Panc1 (cell line): ENCODE results near the gene SIAH3. TPM values are rescaled to one million over a fixed set of nuclear protein-coding genes. Genes with fewer than 3 reads are reported as not detected.
"Not testable (repeated sequence)": the region's sequence is repeated elsewhere in the genome, so short reads cannot be mapped to it uniquely, and the experiment has no call there.

Experiments used
- ATAC-seq: fragments of 200-7000 bp; cut with Tn5 transposase; 2 replicates; pipeline ENCODE4 v1.9.1; 2020; ENCODE audit warnings: mild to moderate bottlenecking, moderate library complexity
- BruUV-seq: library from RNA; stranded (reverse); fragments of 400-500 nt; replicated peaks from 2 replicates; lab custom pipeline; 2021; lab: Mats Ljungman, UMichigan
- CTCF ChIA-PET: fragments of 300-600 bp; sonication (Branson Sonifier 250); formaldehyde crosslinking; loops from one replicate; lab custom pipeline; 2022; ENCODE audit warnings: antibody characterized with exemption; lab: Charles Lee
- POLR2A ChIA-PET: fragments of 300-600 bp; sonication (Branson Sonifier 250); formaldehyde crosslinking; loops from one replicate; lab custom pipeline; 2022; ENCODE audit warnings: antibody characterized with exemption; lab: Charles Lee
- DNase-seq: peaks from one replicate; pipeline ENCODE4 v3.0.0-alpha.2; 2010; ENCODE audit warnings: low read depth, low spot score
- H3K27ac ChIP-seq: 2 replicates; pipeline ENCODE4 v1.5.1; 2011; ENCODE audit warnings: mild to moderate bottlenecking, low read length, inconsistent platforms
- H3K27me3 ChIP-seq: fragments of 200-500 bp; sonication (Bioruptor generic); 2 replicates; pipeline ENCODE4 v1.6.0; 2014; ENCODE audit warnings: low read length, inconsistent platforms; ENCODE audit not compliant: control insufficient read depth, insufficient read depth
- H3K36me3 ChIP-seq: fragments of 200-500 bp; sonication (Bioruptor generic); 2 replicates; pipeline ENCODE4 v1.5.1; 2014; ENCODE audit warnings: inconsistent platforms, mild to moderate bottlenecking, low read length, moderate library complexity; ENCODE audit not compliant: control insufficient read depth, insufficient read depth
- H3K4me1 ChIP-seq: 2 replicates; pipeline ENCODE4 v1.5.1; 2011; ENCODE audit warnings: inconsistent platforms, mild to moderate bottlenecking, low read length, moderate library complexity; ENCODE audit not compliant: control insufficient read depth, insufficient read depth
- H3K4me3 ChIP-seq, 2 experiments: 2 replicates each; pipeline ENCODE4 v1.5.1; 2011 to 2012; ENCODE audit warnings: low read depth in 2 of 2, low read length in 2 of 2, mild to moderate bottlenecking in 2 of 2, inconsistent platforms in 1 of 2, moderate library complexity in 1 of 2
- H3K9me3 ChIP-seq: fragments of 200-500 bp; sonication (Bioruptor generic); 2 replicates; pipeline ENCODE4 v1.5.1; 2014; ENCODE audit warnings: low read depth, mild to moderate bottlenecking, inconsistent platforms, low read length, moderate library complexity; ENCODE audit not compliant: control insufficient read depth, insufficient read depth
- CTCF ChIP-seq: fragments of 450-650 bp; IDR thresholded peaks from 2 replicates; pipeline ENCODE4 v1.5.1; 2017; ENCODE audit warnings: mild to moderate bottlenecking
- POLR2AphosphoS5 ChIP-seq: IDR thresholded peaks from 2 replicates; pipeline ENCODE4 v1.6.1; 2012; ENCODE audit warnings: mild to moderate bottlenecking, low read depth, low read length, moderate library complexity
- REST ChIP-seq, 2 experiments: IDR thresholded peaks; 2 replicates each; pipeline ENCODE4 v1.6.1; 2011 to 2012; ENCODE audit warnings: low read depth in 2 of 2, control low read depth in 1 of 2, low read length in 1 of 2, mild to moderate bottlenecking in 1 of 2, moderate library complexity in 1 of 2; ENCODE audit not compliant: insufficient read depth in 1 of 2
- SIN3A ChIP-seq: IDR thresholded peaks from 2 replicates; pipeline ENCODE4 v1.6.1; 2012; ENCODE audit warnings: low read depth, mild to moderate bottlenecking, low read length, moderate library complexity, borderline replicate concordance; ENCODE audit not compliant: insufficient read depth
- TCF7L2 ChIP-seq: IDR thresholded peaks from 2 replicates; pipeline ENCODE4 v1.6.1; 2011; ENCODE audit warnings: mild to moderate bottlenecking, low read depth, low read length, inconsistent platforms
- in situ Hi-C: cut with HindIII; loops from 2 replicates; pipeline ENCODE4 v1.10.0; 2016; ENCODE audit warnings: low sequenced_read_pairs, low pct_unique_long_range_greater_than_20kb
- intact Hi-C: fragments of 100-400 bp; cut with micrococcal nuclease; formaldehyde crosslinking; loops from one replicate; pipeline ENCODE4 v1.10.0; 2022; ENCODE audit not compliant: unreplicated experiment
- total RNA-seq: library from RNA; stranded (reverse); gene quantifications from one replicate; pipeline ENCODE4 v1.2.1, GENCODE V29; 2021; ENCODE audit not compliant: unreplicated experiment

The SIAH3 gene
- total RNA-seq, 1 experiment from 2014 or later, result not detected

GRCh38 chr13:45873491-45874325 lies 22.2 kb upstream of the SIAH3 start:
- Histone ChIP-seq H3K4me1 (no peaks in the 10 kb centered on the region), H3K4me3 (no peak overlapping the region), H3K9me3 (no peaks in the 10 kb centered on the region), H3K36me3 (no peaks in the 10 kb centered on the region), H3K27me3 (no peaks in the 10 kb centered on the region), H3K27ac (no peak overlapping the region)
- ATAC-seq (no peak), DNase-seq (no peak)
- intact Hi-C loops, result no loop called here
- in situ Hi-C loops, result no loop called here
- ChIA-PET CTCF (interaction anchor here (0.6 kb wide), 1 partner anchor 21 kb away, joined by 3 read pairs; no protein-coding TSS in a partner anchor), POLR2A (no interaction called here)
- TF ChIP-seq REST (IDR thresholded peaks at IDR 0.05; ENCODE audit: insufficient read depth in 1 of 2, low read depth in 2 of 2, low read length in 1 of 2) (no peak), TCF7L2 (no peak), SIN3A (no peak), CTCF (no peak), POLR2AphosphoS5 (no peak)
- no TSS peak for BruUV-seq

- CTCF ChIA-PET, result no interaction called here
- Histone ChIP-seq H3K27me3 (no peaks in the 10 kb centered on the region), H3K9me3 (no peaks in the 10 kb centered on the region), H3K27ac (no peak overlapping the region), H3K4me3 (no peak overlapping the region), H3K4me1 (no peaks in the 10 kb centered on the region), H3K36me3 (no peaks in the 10 kb centered on the region)
- ATAC-seq (no peak), DNase-seq (no peak)
- POLR2A ChIA-PET, result no interaction called here
- TF ChIP-seq REST (IDR thresholded peaks at IDR 0.05; ENCODE audit: insufficient read depth in 1 of 2, low read depth in 2 of 2, low read length in 1 of 2), result no peak
- TF ChIP-seq SIN3A, result no peak
- no peak for TF ChIP-seq POLR2AphosphoS5
- TF ChIP-seq TCF7L2, result no peak
- no peak for TF ChIP-seq CTCF
- intact Hi-C loops, result no loop called here
- in situ Hi-C loops, result no loop called here
- no TSS peak for BruUV-seq
These were observed 21.0 kb upstream of the SIAH3 start for GRCh38 chr13:45872566-45872965.

- BruUV-seq, POLR2A ChIA-PET, CTCF ChIA-PET, DNase-seq, in situ Hi-C loops, H3K27me3 ChIP-seq, H3K27ac ChIP-seq, ATAC-seq, H3K36me3 ChIP-seq, H3K4me3 ChIP-seq, intact Hi-C loops, H3K4me1 ChIP-seq, H3K9me3 ChIP-seq: not testable (repeated sequence)
These were observed 19.6 kb upstream of the SIAH3 start for GRCh38 chr13:45871201-45871600.
